ENCODE data around the gene SEMA3E. TPM values are rescaled to one million over a fixed set of nuclear protein-coding genes. Genes with fewer than 3 reads are reported as not detected.

Gene SEMA3E
- total and polyA plus RNA-seq, 7 donors, result under 0.01 to 16.3 (median 7.8) TPM

DNA sequence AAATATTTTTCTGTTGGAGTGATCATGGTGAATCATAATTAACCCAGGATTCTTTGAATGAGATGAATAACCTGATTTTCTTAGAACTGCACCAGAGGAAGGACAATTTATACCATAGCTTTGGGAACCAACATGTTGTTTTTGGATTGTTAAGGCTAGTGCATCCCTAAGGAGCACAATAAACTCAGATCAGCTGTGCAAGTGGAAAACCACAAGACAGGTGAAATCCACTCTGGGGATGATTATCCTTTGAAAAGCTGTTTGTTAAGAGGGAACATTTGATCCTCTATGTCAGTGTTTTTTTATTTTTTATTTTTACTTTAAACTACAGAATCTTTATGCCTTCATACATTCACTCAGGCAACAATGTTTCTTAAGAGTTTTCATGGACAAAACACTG lies 254.2 kb downstream of the SEMA3E start:
- H3K36me3 ChIP-seq, result no peaks in the 10 kb centered on the region
- intact Hi-C loops (cut with DNase I), result no loop called here
- H3K4me3 ChIP-seq, result no peak overlapping the region
- no peak for DNase-seq
- no peaks in the 10 kb centered on the region for H3K9me3 ChIP-seq
- H3K4me1 ChIP-seq, result no peaks in the 10 kb centered on the region
- H3K27me3 ChIP-seq, result no peaks in the 10 kb centered on the region
- no peak for TF ChIP-seq POLR2AphosphoS5 (IDR thresholded peaks at IDR 0.05)
- no peak for TF ChIP-seq POLR2A (IDR thresholded peaks at IDR 0.05)
- no peak for TF ChIP-seq CTCF (IDR thresholded peaks at IDR 0.05)
- no peak for TF ChIP-seq EP300 (IDR thresholded peaks at IDR 0.05)
- no peak overlapping the region for H3K27ac ChIP-seq

- no peak overlapping the region for H3K27ac ChIP-seq
- H3K36me3 ChIP-seq, result peaks cover 0 to 6% (median 0%) of the 10 kb centered on the region in 4 donors
- no peak for DNase-seq
- TF ChIP-seq CTCF (IDR thresholded peaks at IDR 0.05), result no peak
- TF ChIP-seq POLR2A (IDR thresholded peaks at IDR 0.05), result no peak
- no peaks in the 10 kb centered on the region for H3K4me1 ChIP-seq
- intact Hi-C loops (cut with DNase I), result no loop called here
- no peaks in the 10 kb centered on the region for H3K27me3 ChIP-seq
- no peak overlapping the region for H3K4me3 ChIP-seq
- no peaks in the 10 kb centered on the region for H3K9me3 ChIP-seq
These were observed 260.5 kb downstream of the SEMA3E start for GRCh38 chr7:83388436-83388835.

- Histone ChIP-seq H3K9me3 (no peaks in the 10 kb centered on the region), H3K4me1 (no peaks in the 10 kb centered on the region), H3K36me3 (no peaks in the 10 kb centered on the region), H3K4me3 (no peak overlapping the region), H3K27me3 (no peaks in the 10 kb centered on the region), H3K27ac (no peak overlapping the region)
- intact Hi-C loops (cut with DNase I), result no loop called here
- TF ChIP-seq CTCF (IDR thresholded peaks at IDR 0.05), result no peak
- TF ChIP-seq POLR2AphosphoS5 (IDR thresholded peaks at IDR 0.05), result no peak
- no peak for TF ChIP-seq POLR2A (IDR thresholded peaks at IDR 0.05)
- no peak for TF ChIP-seq EP300 (IDR thresholded peaks at IDR 0.05)
- DNase-seq, result no peak
- 19 to 51% methylated on average over 2 of the region's 2 CpGs for WGBS, 2 donors
These were observed 282.3 kb downstream of the SEMA3E start for GRCh38 chr7:83366629-83367028.

DNA sequence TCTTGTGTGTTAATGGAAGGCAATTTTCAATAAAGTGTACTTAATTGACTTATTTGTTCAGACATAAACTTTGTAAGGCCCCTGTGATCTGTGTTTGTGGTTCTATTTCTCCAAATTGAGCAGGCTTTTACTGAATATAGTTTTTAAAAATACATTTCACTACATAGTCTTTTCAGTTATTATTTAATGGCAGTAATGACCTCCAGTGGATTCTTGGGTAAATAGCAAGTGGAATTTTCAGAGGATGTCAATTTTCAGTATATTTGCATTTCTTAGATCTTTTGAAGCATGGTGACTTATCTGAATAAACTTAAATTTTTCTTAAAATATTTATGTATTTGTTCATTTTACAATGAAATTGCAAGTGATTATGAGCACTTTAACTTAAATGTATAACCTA lies 283.2 kb downstream of the SEMA3E start:
- no peak for DNase-seq

More for the DNA sequence above, 283.2 kb downstream of the SEMA3E start:
- TF ChIP-seq POLR2A (IDR thresholded peaks at IDR 0.05) (no peak), POLR2AphosphoS5 (IDR thresholded peaks at IDR 0.05) (no peak), EP300 (IDR thresholded peaks at IDR 0.05) (no peak), CTCF (IDR thresholded peaks at IDR 0.05) (no peak)
- Histone ChIP-seq H3K27me3 (no peaks in the 10 kb centered on the region), H3K4me1 (no peaks in the 10 kb centered on the region), H3K9me3 (no peaks in the 10 kb centered on the region), H3K36me3 (no peaks in the 10 kb centered on the region), H3K4me3 (no peak overlapping the region), H3K27ac (no peak overlapping the region)
- intact Hi-C loops (cut with DNase I), result no loop called here
